GM18517 (cell line): ENCODE measurements around the gene OR2W1.

Experiments
- ATAC-seq: cut with Tn5 transposase; IDR thresholded peaks from one replicate; pipeline ENCODE4 v1.9.1; 2021; ENCODE audit warnings: mild to moderate bottlenecking, moderate library complexity; ENCODE audit not compliant: unreplicated experiment

OR2W1 gene

DNA sequence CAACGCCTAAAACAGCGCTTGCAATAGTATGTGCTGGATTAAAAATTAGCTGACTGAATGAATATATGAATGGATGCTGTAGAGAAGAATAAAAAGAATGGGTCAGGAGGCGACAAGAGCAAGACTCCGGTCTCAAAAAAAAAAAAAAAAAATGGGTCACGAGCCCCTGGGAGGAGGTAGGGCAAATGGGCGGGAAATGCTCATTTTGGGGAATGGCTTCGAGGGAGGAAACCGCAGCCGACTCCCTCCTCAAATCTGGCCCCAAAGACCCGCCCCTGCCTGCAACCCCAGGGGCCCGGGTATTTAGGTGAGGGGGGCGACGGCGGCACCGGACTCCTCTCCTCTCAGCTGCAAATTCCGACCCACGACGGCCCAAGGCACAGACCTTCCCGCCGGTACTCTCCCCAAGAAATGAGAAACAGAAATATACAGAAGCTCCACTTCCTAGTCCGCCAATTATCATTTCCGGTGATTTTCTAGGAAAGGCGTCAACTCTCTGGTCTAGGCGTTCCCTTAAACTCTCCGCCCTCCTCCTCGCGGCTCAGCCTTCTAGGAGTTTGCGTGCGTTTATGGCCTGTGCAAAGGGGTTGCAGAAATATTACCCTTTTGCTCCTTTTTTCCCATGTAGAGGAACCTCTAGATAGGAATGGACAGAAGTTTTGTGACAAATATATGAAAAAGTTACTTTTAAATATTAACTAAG lies 39.6 kb downstream of the OR2W1 start, which contains the start of gene ZNF311:
ZNF311 (minus strand) TSS at position 133 of the 703 bp plus-strand sequence. CDS start 1,361 bp downstream, outside the sequence.
- no peak for ATAC-seq

DNA sequence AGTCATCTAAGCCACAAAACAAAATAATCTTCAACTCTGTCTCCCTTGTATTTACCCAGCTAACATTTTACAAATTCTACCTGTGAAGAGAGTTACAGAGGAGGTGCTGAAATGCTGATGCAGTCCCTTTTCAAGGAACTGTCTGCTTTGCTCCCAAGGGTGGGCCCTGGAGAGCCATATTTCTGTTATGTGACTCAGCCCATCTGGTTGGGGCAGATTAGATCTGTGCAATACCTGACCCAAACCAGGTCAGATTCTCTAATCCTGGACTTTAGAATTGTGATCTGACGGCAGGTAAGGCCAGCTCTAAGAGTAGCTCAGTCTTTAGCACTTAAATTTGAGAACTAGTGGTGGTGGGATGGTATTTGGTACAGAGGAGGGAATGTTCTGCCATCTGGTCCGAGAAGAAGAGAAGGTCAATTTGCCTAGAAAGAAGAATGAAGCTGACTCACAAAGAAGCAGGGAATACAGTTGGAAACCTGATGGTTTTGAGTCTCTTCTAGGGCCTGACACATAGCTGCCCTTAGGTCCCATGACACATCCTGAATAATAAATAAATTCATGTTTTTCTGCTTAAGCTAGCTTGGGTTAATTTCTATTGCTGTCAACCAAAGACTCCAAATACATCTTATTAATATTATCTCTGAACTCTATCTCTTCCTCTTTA lies 48.0 kb downstream of the OR2W1 start:
- ATAC-seq, result no peak

DNA sequence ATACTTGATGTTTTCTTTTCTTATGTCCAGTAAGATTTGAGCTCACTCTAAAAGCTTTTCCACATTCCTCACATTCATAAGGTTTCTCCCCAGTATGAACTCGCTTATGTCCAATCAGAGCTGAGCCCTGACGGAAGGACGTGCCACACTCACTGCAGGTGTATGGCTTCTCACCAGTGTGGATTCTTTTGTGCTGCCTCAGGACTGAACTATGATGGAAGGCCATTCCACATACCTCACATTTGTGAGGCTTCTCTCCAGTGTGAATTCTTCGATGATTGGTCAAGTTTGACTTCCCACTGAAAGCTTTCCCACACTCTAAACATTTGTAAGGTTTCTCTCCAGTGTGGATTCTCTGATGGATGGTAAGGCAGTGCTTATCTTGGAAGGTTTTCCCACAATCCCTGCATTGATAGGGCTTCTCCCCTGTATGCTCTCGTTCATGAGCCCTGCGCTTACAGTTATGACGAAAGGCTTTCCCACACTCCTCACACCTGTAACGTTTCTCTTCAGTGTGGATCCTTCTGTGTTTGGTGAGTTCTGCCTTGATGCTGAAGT lies 49.8 kb downstream of the OR2W1 start:
- no peak for ATAC-seq
